Measurements from ENCODE around the gene GGA3. TPM values are rescaled to one million over a fixed set of nuclear protein-coding genes. Genes with fewer than 3 reads are reported as not detected.

Gene GGA3, protein sequence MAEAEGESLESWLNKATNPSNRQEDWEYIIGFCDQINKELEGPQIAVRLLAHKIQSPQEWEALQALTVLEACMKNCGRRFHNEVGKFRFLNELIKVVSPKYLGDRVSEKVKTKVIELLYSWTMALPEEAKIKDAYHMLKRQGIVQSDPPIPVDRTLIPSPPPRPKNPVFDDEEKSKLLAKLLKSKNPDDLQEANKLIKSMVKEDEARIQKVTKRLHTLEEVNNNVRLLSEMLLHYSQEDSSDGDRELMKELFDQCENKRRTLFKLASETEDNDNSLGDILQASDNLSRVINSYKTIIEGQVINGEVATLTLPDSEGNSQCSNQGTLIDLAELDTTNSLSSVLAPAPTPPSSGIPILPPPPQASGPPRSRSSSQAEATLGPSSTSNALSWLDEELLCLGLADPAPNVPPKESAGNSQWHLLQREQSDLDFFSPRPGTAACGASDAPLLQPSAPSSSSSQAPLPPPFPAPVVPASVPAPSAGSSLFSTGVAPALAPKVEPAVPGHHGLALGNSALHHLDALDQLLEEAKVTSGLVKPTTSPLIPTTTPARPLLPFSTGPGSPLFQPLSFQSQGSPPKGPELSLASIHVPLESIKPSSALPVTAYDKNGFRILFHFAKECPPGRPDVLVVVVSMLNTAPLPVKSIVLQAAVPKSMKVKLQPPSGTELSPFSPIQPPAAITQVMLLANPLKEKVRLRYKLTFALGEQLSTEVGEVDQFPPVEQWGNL
- total RNA-seq: 16.9 and 17.9 TPM in 2 replicates

GRCh38 chr17:75261336-75262111, at the start of gene GGA3, which contains the start of gene MRPS7:
Gene GGA3, minus strand, starts transcription at chr17:75261606. Its CDS starts 19 bp downstream, at chr17:75261587.
Gene MRPS7, plus strand, starts transcription at chr17:75261879. Its CDS starts 22 bp downstream, at chr17:75261901.

GRCh38 chr17:75289115-75289831, 27.9 kb upstream of the GGA3 start, which contains the start of gene SLC25A19:
Gene SLC25A19, minus strand, starts transcription at chr17:75289433. Its CDS starts 2,669 bp downstream, at chr17:75286764.

DNA sequence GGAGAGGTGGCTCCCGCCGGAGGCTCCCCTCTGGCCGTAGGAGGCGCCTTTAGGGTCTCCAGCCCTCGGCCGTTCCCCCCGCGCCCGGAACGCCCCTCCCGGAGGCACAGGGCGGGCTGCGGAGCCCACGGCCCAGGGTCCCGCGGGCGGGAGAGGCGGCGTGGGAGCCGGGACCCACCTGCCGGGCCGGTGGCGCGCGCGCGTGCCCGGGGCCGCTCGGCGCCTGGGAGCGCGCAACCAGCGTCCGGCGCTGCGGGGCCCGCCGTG, 9.5 kb upstream of the GGA3 start, which contains the start of gene MIF4GD:
Gene MIF4GD (minus strand): TSS at position 266 of the 267 bp plus-strand sequence. CDS start 1,036 bp downstream, outside the sequence.

DNA sequence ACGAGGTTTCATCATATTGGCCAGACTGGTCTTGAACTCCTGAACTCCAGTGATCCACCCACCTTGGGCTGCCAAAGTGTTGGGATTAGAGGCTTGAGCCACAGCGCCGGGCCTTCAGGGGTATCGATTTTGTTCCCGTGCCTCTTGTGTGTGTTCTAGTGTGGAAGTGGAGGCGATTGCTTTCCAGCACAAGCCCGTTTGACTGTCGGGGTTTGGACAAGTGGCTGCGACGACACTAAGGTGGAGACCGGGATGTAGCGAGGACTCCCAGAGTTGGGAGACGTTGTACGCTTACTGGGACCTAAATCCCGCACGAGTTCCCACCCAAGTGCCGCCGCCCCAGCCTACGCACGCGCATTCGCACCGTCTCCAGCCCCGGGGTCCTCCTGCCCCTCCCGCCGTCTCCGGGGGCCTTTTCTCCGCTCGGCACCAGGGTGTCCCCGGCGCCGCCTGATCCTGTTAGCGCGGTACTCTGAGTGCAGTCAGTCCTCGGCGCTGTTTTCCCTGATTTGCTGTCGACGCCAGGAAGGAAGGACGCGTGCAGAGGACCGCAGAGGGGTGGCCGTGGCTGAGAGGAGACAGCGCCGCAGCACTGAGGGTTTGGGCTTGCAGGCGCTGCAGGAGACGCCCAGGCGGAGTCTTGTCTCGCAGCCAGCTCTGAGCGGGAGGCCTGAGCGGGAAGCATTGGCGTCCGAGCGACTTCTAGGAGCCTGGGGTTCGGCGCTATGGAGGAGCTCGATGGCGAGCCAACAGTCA, 56.2 kb downstream of the GGA3 start, which contains the start of gene NUP85:
Gene NUP85 (plus strand): TSS at position 643 of the 756 bp plus-strand sequence. CDS start 83 bp downstream, at position 726.

Other genes with a start within 250 kb of the GGA3 start
- 43.9 and 84.7 TPM in 2 replicates for gene MRPL58, start 248.9 kb downstream of the GGA3 start, total RNA-seq
- gene ATP5PD, start 214.6 kb downstream of the GGA3 start, total RNA-seq: 152 and 176 TPM in 2 replicates
- 14.3 and 24.0 TPM in 2 replicates for gene KCTD2, start 214.4 kb downstream of the GGA3 start, total RNA-seq
- 11.6 and 55.9 TPM in 2 replicates for gene SLC16A5, start 173.7 kb downstream of the GGA3 start, total RNA-seq
- gene ARMC7, start 151.6 kb downstream of the GGA3 start, total RNA-seq: 7.2 and 12.4 TPM in 2 replicates
- 177 and 214 TPM in 2 replicates for gene NT5C, start 129.9 kb downstream of the GGA3 start, total RNA-seq
- 257 and 620 TPM in 2 replicates for gene JPT1, start 107.1 kb downstream of the GGA3 start, total RNA-seq
- gene SUMO2, start 78.6 kb downstream of the GGA3 start, total RNA-seq: 91.0 and 101 TPM in 2 replicates
- gene NUP85, start 55.9 kb downstream of the GGA3 start, total RNA-seq: 26.6 and 57.5 TPM in 2 replicates
- gene MRPS7, start 273 bp upstream of the GGA3 start, total RNA-seq: 40.4 and 69.1 TPM in 2 replicates
- gene MIF4GD, start 9.6 kb upstream of the GGA3 start, total RNA-seq: 19.2 and 27.3 TPM in 2 replicates
- gene SLC25A19, start 27.8 kb upstream of the GGA3 start, total RNA-seq: 4.3 and 17.3 TPM in 2 replicates
- gene GRB2, start 144.1 kb upstream of the GGA3 start, total RNA-seq: 60.8 and 64.8 TPM in 2 replicates
- gene TMEM94, start 195.0 kb upstream of the GGA3 start, total RNA-seq: 67.1 and 74.8 TPM in 2 replicates